Sigmoid colon (tissue), 4 donors: ENCODE results near the gene BACE2.

Experiments used
- CTCF ChIP-seq, 4 experiments: fragments of 450-650 bp in 3 of 4; fragments of 200-600 bp in 1 of 4; IDR thresholded peaks; one replicate each; pipeline ENCODE4 v1.5.1; 2016 to 2019; ENCODE audit warnings: antibody characterized with exemption in 4 of 4, mild to moderate bottlenecking in 3 of 4, moderate library complexity in 2 of 4
- EP300 ChIP-seq, 4 donors: sonication (generic); formaldehyde crosslinking; IDR thresholded peaks; one replicate each; pipeline ENCODE4 v1.6.1; 2017; ENCODE audit warnings: antibody characterized with exemption in 4 of 4
- POLR2A ChIP-seq, 2 donors: fragments of 450-650 bp; IDR thresholded peaks; one replicate each; pipeline ENCODE4 v1.6.1; 2016; ENCODE audit warnings: antibody characterized with exemption in 2 of 2, mild to moderate bottlenecking in 2 of 2, moderate library complexity in 2 of 2

GRCh38 chr21:41156142-41156541 is 11.8 kb upstream of the BACE2 start:
- TF ChIP-seq CTCF (IDR thresholded peaks at IDR 0.05) (no peak), EP300 (IDR thresholded peaks at IDR 0.05) (no peak), POLR2A (IDR thresholded peaks at IDR 0.05) (no peak)
